DMS114 treated with DMSO at 0.1 percent for 48 hours (cell line): ENCODE data around the gene PTPRT.

Experiments
- DNase-seq: peaks from one replicate; lab custom pipeline; 2025; ENCODE audit not compliant: unreplicated experiment; lab: John Stamatoyannopoulos, UW

Gene PTPRT

DNA sequence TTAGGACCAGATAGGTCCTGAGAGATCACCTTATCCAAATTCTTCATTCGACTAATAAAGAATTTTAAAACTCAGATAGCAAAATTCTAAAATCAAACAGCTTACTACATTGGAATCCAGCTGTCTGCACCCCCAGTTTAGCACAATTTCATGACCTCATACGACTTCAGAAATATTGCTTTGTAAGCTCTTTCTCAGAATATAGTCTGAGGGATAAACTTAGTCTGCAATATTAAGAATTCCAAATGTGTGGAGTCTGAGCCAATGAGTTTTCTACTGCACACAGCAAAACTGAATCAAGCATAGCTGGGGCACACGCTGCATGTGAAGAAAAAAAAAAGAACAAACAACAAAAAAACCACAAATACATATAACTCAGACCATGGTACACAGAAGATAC is 1029.9 kb downstream of the PTPRT start:
- DNase-seq: no peak

DNA sequence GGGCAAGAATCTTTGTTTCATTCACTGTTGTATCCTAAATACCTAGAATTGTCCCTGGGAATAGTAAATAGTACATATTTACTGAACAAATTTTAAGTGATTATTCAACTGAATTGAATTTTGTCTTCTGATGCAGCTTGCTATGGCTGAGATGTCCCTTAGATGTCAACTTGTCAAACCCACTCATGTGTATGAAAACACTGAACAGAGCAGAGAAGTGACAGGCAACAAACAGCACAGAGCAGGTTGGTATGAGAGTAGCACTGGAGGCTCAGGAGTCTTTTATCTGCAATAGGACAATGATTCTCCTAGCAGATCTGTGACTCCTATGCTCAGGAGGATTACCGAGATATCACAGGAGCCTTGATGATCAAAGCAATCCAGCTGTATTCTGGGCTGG is 1031.4 kb downstream of the PTPRT start:
- DNase-seq: no peak

DNA sequence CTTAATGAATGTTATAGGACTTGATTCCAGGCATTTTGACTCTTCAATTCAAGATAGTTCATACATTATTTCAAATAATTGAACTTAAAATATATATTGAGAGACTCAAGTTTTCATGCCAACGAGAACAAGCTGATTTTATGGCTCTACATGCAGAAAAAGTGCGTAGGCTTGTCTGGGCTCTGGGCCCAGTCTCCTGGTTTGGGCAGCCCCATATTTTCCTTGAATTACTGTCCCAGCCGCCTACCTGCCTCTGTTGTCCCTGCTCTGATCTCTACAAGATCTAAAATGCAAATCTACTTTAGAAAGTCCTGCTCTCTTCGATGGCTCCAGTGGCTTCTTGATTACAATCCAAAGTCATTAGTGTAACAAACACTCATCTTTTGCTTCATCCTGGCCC is 1034.1 kb downstream of the PTPRT start:
- no peak for DNase-seq

DNA sequence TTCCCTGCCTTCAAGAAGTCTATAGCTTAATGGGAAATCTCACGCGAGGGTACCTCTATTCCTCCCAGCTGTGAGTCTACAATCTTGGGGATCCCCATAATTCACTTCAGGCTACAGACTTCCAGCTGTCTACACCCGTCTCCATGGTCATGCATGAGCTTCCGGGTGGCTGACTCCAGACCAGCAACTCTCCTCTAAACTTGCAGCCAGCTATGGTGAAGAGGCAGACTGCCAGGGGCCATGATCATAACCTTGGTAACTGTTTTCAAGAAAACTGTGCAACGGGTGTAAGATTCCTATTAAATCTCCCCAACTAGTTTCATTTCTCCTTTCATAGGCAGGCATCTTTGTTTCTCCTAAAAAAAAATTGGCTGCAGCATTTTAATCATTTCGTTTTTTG is 1037.1 kb downstream of the PTPRT start:
- DNase-seq: no peak

DNA sequence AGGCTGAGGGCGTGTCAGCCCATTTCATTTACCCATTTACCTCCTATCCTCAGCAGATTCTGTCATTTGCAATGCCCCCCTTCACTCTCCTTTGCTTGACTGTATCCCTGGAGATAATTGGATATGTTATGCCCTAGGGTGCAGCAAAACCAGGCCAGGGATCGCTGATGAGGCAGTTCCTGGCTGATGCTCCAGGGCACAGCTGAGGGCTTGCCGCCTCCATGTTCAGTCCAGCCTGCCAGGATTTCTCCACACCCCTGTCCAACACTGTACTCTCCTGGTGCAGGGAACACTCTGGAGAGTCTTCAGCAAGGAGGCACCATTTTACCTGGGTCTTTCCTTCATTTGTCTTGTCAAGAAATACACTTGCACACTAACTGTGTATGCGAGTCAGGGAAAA is 1039.5 kb downstream of the PTPRT start:
- no peak for DNase-seq

DNA sequence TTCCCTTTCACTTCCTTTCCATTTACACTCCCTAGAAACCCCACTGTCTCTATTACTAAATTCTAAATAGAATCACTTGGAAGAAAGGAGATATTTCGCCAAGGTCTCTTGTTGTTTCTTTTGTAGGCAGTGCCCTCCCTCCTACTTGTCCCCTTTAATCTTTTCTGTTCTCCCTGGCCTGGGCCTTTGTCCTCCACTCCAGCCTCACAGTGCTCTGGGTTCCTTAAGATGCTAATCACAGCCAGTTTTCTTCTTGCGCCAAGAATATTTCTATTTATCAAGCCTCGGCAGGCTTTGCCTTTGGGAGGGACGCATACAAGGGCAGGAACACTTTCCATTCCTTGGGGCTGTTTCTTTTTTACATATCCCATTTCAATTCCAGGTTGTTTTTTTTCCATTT is 1051.0 kb downstream of the PTPRT start:
- no peak for DNase-seq

DNA sequence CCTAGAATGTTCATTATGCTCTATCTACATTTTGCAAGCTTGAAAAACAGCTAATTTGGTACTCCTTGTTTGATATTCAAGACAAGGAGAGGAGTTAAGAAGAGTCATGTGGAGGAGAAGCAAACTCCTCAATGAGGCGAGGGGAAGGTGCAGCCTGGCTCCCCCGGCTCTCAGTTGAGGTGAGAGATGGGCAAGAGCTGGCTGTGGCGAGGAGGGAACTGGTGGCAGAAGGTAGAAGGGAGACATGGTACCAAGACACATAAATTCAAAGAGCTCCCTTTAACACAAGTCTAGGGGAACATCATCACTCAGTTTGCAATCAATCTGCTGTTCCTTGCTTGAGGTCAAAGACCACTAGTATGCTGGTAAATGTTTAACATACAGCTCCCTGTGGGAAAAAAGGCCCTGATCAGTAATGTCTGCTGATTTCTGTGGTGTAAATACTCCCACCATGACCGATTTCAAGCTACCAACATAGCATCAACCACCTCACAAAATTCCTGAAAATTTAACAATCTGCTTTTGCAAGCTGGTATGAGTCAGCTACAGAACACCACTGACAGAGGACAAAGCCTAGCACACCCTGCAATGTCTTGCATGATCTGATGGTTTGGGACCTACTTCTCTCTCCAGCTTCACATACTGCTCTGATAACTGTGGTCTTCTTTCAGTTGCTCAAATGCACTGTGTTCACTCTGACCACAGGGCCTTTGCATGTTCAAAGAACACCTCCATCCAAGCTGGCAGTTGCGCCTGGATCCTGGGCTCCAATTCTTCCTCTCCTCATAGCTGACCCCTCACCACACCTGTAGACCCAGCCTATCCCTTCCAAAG is 1055.2 kb downstream of the PTPRT start:
- DNase-seq: no peak

DNA sequence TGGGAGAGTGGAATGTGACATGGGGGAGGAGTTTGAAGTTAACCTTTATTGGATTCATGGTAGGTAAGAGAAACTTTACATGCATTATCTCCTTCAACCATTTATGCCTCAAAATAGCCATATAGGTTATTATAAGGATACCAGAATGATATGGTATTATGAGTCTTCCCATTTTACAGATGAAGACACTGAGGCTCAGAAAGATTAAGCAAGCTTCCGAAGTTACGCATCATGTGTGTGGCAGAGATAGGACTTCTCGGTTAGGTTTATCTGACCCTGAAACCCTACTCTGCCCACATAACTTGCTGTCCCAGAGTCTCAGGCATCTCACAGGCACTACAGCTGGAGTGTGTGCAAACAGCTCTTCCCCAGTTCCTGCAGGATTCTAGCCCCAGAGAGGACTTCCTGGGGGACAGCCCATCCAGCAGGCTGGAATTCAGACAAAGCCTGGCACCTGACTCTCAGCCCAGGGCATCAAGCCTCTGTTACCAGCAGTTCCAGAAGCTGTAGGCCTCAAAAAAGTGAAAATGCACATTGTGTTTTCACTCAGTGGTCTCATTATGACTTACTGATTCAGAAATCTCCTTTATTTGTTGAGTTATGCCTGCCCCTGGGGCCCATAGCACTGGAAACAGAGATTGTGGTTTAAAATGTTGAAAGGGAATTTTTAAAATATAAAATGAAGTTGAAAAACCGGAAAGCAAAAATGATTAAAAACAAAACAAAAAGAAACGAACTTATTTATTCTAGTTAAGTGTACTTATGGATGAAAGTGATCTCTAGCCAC is 1058.7 kb downstream of the PTPRT start:
- no peak for DNase-seq

DNA sequence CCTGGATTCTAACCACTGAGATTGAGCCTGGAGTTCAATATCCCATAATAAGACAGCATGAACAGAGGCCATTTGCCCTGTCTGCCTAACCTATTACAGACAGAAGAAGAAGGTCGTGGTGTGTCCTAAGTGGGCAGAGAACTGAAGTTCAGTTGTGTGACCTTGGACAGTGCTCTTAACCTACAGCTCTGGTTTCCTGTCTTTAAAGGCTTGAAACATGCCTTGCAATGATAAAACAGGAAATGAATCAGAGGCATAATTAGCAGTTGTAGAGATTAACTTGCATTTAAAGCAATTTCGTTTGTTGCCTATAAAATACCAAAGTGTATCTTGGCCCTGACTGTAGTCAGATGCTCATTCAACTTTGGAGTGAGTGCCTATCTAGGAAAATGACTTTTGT is 1064.3 kb downstream of the PTPRT start:
- no peak for DNase-seq

DNA sequence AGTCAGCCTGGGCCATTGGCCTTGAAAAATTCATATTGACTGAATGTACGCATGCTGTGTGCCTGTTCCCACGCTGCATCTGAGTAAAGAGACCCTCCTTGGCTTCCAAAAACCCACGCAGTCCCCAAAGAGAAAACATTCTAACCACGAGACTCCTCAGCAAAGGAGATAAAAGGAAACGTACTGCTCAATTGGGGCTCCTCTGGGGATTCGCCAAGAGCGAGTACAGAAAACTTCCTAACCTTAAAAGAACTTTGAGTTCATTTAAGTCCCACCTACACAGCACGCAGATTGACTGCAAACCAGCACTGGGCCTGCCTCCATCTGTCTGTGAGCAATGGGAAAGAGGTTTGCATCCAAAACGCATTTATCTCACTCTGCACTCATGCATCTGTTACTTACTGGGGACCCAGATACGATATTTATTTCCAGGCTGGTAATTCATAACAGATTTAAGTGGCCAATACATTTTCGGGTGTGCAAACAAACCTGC is 1065.7 kb downstream of the PTPRT start:
- no peak for DNase-seq

DNA sequence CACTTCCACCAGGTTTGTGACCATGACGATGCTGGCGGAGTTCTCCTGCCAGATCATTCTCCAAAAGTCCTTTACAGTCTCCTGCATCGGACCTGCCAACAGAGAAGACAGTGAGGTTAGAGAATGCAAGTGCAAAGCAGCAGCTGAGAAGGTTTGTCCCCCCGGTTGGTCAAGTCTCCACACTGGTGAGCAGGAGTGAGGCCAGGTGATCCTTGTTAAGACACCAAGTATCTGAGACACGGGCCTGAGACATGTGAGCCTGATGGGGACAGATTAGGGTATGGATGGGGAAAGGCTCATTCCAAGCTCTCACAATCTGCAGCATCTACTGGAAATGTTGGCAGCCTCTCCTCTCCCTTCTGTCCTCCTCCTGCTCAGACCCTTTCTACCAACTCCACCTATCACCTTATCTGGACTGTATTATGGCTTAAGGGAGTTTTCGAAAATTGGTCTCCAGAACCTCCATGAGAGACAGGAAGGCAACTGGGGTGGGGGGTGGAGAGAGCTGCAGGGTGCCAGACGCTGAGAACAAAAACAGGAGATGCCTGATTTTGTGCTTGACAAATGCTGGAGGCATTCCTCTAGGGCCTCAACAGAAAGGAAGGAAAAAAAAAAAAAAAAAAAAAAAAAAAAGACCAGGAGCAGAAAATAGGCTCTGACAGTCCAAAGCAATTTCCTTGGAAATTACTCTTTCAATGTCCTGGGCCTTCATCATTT is 1071.1 kb downstream of the PTPRT start:
- no peak for DNase-seq

DNA sequence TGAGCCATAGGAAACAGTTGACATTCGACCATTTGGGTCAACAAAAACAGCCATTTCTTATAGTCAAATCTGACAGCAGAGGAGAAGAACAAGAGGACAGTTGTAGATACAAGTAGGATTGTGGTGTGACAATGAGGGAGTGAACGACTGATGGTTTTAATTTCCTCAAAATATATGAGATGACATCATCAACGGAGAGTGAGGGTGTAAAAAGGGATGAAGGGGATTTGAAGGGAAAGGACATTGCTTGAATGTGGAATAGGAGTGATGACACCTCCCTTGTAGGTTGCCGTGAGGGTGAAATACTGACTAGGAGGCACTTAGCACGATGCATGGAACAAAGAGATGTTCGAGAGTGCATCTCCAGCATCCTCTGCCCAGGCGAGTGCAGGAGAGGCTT is 1071.7 kb downstream of the PTPRT start:
- DNase-seq: no peak

DNA sequence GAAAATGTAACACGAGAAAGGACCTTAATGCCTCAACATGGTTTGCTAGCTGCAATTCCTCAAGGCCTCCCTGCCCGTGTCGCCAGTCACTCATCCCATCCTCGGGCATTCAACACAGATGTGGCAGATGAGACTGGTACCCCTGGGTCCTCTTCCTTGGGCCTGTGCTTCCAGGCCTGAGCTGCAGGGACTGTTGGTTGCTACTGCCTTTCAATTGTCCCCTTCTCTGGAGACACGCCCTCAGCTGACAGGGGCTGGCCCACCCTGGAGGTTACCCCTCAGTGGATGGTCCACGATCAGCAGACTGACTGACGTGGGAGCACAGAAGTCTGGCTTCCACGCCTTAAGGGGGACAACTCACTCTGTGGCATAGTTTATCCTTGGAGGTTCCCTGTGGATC is 1076.5 kb downstream of the PTPRT start:
- DNase-seq: no peak

DNA sequence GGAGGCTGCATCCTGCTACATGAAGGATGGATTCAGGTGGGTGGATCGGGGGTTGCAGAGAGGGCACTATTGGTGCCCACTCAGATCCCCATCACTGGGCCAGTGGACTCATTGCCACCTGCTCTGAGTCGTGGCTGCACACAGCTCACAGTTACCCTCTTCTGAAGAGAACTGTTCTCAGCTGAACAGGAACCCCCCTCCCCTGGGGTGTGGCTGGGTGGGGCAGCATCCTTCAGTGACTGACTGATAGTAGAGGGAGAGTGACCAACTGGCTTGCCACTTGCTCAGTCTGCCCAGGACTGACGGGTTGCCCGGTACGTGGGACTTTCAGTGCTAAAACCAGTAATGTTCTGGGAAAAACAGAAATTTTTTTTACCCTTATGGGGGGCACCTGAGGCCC is 1077.5 kb downstream of the PTPRT start:
- no peak for DNase-seq

DNA sequence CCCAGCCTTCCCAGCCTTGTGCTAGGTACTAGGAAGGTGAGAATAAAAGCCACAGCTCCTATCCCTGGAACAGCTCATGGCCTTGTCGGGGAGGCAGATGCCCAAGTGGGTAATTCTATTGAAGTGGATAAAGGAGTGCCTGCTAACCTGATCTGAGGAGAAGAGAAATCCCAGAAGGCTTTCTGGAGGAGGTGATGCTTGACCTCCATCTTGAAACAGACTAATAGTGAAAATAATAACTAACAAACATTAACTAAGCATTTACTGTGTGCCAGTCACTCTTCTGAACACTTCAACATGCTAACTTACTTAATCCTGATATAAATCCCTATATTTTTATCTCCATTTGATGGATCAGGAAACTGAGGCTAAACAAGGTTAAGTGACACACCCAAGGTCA is 1078.4 kb downstream of the PTPRT start:
- no peak for DNase-seq

DNA sequence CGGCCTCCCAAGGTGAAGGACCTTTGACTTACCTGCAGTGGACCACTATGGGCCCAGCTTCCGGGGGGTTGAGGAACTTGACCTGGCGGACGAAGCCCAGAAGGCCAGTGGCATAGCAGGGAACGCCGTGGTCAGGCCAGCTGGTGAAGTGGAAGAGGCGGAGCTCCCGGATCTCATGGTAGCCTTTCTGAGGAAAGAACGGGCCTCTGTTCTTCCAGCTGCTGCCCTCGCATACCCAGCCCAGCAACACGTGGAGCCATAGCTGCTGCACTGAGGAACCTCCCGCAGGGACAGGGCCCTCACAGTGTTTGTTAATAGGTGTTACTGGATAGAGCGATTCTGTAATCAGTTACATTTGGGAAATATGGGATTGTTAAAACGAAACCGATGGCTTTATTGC is 1079.4 kb downstream of the PTPRT start:
- DNase-seq: no peak

DNA sequence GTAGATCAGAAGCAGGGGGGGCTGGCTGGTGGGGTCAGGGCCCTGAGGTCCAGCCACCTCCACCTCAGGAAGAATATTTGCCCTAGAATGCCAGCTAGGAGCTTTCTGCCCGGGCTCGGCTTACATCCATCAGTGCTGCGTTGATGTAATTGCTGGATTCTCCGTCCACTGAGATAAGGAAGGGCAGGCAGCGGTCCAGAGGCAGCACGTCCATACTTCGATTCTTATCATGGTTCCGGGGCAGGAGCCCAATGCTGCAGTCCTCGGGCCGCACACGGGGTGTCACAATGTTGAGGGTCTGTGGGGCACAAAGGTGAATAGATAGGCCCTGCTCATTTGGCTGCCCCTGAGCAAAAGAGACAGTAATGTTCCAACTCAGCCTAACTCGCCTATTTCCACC is 1087.7 kb downstream of the PTPRT start:
- no peak for DNase-seq

DNA sequence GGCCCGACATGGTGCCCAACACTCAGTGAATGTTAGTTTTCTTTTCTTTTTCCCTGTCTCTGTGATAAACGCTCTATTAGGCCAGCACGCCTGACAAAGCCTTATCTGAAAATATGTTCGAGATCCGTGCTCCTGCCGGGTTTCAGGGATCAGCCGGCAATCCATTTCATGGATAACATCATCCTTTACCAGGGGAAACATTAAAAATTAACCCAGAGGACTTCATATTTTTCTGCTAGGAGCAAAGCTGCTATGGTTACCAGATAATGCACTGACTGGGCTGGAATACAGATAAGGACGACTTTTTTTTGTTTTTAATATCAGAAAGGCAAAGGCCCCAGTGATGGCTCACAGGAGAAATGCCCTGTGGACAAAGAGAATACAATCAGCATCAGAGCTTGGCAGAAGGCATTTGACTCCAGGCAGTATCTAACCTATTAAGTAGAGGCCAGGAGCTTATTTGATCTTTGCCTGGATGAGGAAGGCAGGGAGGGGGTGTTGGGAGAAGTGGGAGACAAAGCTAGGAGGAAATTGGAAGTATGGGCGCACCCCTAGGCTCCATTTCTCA is 1089.5 kb downstream of the PTPRT start:
- DNase-seq: no peak

DNA sequence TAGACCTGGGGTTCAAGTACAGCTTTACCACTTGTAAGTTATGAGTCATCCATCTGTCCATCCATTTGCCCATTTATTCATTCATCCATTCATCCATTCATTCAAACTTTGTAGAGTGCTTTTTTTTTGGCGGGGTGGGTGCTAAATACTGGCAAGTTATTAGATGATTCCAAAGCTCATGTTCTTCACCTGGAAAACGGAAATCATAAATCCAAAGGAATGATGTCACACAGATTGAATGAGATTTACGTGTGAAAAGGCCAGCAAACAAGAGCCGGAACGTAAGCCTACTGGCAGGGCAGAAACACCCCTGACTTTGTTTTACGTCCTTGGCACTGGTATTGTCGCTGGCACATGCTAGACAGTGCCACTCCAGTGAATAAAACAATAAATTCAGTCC is 1090.6 kb downstream of the PTPRT start:
- DNase-seq: no peak

DNA sequence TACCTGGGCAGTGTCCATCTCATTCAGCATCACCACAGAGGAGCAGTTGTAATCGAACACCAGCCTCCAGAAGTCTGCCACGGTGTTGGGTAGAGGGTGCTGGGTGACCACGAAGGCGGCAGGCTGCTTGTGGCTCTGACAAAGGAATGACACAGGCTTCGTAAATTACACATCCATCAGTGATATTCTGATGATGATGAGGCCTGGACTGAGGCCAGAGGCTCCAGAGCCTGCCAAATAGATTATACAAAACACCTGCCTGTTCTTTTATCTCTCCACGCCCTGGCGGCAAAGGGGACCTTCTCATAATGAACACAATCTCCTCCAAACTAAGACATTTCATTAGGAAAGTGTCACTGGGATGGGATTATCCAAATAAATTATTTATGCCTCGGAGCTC is 1091.3 kb downstream of the PTPRT start:
- DNase-seq: no peak

DNA sequence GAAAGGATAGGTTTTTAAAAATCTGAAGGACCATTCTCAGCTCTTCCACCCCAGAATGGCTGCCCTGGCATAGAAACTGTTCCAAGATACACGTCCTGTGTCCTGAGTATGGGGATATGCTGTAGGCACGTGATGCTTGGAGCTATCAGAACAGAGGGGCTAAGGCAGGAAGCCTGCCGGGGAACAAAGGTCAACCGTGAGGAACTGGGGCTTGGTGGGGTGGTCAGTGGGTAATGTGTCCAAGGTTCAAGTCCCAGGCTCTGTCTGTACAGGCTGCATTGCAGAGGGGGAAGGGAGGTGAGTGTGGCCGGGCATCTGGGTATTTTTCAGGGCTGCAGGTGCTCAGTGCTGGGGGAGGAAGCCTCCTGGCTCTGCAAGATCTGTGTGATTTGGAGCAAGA is 1092.0 kb downstream of the PTPRT start:
- no peak for DNase-seq
